HG03432 (cell line): ENCODE data around the gene OLR1.

ENCODE experiments used
- ATAC-seq: cut with Tn5 transposase; IDR thresholded peaks from one replicate; pipeline ENCODE4 v1.9.1; 2021; ENCODE audit warnings: mild to moderate bottlenecking, moderate library complexity; ENCODE audit not compliant: unreplicated experiment

Gene OLR1

DNA sequence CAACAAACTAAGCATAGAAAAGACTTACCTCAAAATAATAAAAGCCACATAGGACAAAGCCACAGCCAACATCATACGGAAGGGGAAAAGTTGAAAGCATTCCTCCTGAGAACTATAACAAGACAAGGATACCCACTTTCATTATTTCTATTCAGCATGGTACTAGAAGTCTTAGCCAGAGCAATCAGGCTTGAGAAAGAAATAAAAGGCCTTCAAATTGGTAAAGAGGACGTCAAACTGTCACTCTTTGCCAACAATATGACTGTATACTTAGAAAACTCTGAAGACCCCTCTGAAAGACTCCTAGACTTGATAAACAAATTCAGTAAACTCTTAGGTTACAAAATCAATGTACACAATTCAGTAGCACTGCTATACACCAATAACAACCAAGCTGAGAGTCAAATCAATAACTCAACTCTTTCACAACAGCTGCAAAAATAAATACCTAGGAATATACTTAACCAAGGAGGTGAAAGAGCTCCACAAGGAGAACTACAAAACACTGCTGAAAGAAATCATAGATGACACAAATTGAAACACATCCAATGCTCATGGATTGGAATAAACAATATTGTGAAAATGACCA is 61.6 kb downstream of the OLR1 start:
- no peak for ATAC-seq
